HEK293T (cell line): Measurements from ENCODE around the gene UBXN2A.

ENCODE experiments used
- ARNT ChIP-seq: fragments of 450-650 bp; IDR thresholded peaks from 2 replicates; pipeline ENCODE4 v1.6.1; 2017; ENCODE audit warnings: mild to moderate bottlenecking
- BHLHE40 ChIP-seq: fragments of 450-650 bp; IDR thresholded peaks from 2 replicates; pipeline ENCODE4 v1.6.1; 2016; ENCODE audit warnings: mild to moderate bottlenecking, moderate library complexity, borderline replicate concordance
- CTBP1 ChIP-seq: fragments of 450-650 bp; IDR thresholded peaks from 2 replicates; pipeline ENCODE4 v1.6.1; 2016; ENCODE audit warnings: borderline replicate concordance
- ELF4 ChIP-seq: fragments of 450-650 bp; IDR thresholded peaks from 2 replicates; pipeline ENCODE4 v1.6.1; 2017; ENCODE audit warnings: antibody characterized with exemption
- FOXK2 ChIP-seq: fragments of 450-650 bp; IDR thresholded peaks from 2 replicates; pipeline ENCODE4 v1.6.1; 2016; ENCODE audit warnings: mild to moderate bottlenecking
- FOXM1 ChIP-seq: fragments of 450-650 bp; IDR thresholded peaks from 2 replicates; pipeline ENCODE4 v1.6.1; 2017; ENCODE audit warnings: mild to moderate bottlenecking, borderline replicate concordance
- HDGF ChIP-seq: fragments of 450-650 bp; IDR thresholded peaks from 2 replicates; pipeline ENCODE4 v1.6.1; 2017; ENCODE audit warnings: antibody characterized with exemption, borderline replicate concordance
- L3MBTL2 ChIP-seq: fragments of 450-650 bp; conservative IDR thresholded peaks from 2 replicates; pipeline ENCODE4 v1.6.1; 2016; ENCODE audit warnings: mild to moderate bottlenecking
- SP1 ChIP-seq: fragments of 450-650 bp; IDR thresholded peaks from 2 replicates; pipeline ENCODE4 v1.6.1; 2017
- SUZ12 ChIP-seq: fragments of 450-650 bp; IDR thresholded peaks from 2 replicates; pipeline ENCODE4 v1.6.1; 2016; ENCODE audit warnings: mild to moderate bottlenecking
- TARDBP ChIP-seq: fragments of 450-650 bp; IDR thresholded peaks from 2 replicates; pipeline ENCODE4 v1.6.1; 2016
- TF ChIP-seq, protein P1 (sequence below): fragments of 450-650 bp; IDR thresholded peaks from 2 replicates; pipeline ENCODE4 v1.6.1; 2016

DNA sequence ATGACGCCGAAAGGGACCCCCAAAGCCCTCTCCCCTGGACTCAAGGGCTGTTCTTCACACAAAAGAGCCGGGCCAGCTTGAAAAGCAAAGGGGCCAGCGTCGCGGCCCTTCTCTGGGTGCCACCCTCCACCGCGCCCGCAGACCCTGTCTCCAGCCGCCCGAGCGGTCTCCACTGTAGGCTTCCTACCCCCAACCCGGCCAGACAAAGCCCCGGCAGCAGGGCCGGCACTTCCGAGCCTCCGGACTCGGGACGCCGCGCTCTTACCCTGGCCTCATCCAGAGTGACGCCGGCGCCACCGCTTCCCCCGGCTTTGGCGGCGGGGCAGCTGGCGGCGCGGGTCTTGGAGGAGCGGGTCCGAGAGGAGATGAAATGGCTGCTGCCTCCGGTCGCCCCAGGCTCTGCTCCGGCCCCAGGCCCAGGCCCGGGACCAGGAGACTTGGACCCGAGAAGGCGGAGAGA lies 13.9 kb upstream of the UBXN2A start:
- no peak for TF ChIP-seq HDGF
- no peak for TF ChIP-seq L3MBTL2
- TF ChIP-seq TARDBP, result no peak
- TF ChIP-seq SUZ12, result no peak
- TF ChIP-seq FOXM1, result no peak
- TF ChIP-seq, protein P1, sequence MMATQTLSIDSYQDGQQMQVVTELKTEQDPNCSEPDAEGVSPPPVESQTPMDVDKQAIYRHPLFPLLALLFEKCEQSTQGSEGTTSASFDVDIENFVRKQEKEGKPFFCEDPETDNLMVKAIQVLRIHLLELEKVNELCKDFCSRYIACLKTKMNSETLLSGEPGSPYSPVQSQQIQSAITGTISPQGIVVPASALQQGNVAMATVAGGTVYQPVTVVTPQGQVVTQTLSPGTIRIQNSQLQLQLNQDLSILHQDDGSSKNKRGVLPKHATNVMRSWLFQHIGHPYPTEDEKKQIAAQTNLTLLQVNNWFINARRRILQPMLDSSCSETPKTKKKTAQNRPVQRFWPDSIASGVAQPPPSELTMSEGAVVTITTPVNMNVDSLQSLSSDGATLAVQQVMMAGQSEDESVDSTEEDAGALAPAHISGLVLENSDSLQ, result no peak
- TF ChIP-seq ARNT, result no peak
- TF ChIP-seq SP1, result no peak
- no peak for TF ChIP-seq ELF4
- TF ChIP-seq BHLHE40, result no peak
- no peak for TF ChIP-seq CTBP1
- TF ChIP-seq FOXK2, result no peak
